Measurements from ENCODE around the gene GYPC.

- TF ChIP-seq EP300 (IDR thresholded peaks at IDR 0.05) (no peak), POLR2A (IDR thresholded peaks at IDR 0.05) (no peak)
Measured at GRCh38 chr2:126662621-126663020, 6.7 kb downstream of the GYPC start.
